Medulla oblongata (tissue), 1 donor: Measurements from ENCODE around the gene HUNK.
A peak's percentile ranks its signal among the peaks of the same experiment; 100 is the strongest.
"Not testable (repeated sequence)": the region's sequence is repeated elsewhere in the genome, so short reads cannot be mapped to it uniquely, and the experiment has no call there.

Source experiments
- DNase-seq: peaks from one replicate; pipeline ENCODE4 v3.0.0-alpha.2; 2015; ENCODE audit errors: extremely low spot score

The HUNK gene

GRCh38 chr21:31872452-31873274 lies at the start of gene HUNK:
TSS of gene HUNK (plus strand) at chr21:31873020. CDS start at chr21:31873675, 655 bp downstream.
- DNase-seq: no peak

GRCh38 chr21:31829736-31830472 lies 42.9 kb upstream of the HUNK start:
- no peak for DNase-seq

GRCh38 chr21:31830701-31831100 lies 42.1 kb upstream of the HUNK start:
- DNase-seq: peak; percentile 11

- no peak for DNase-seq
Measured at GRCh38 chr21:31837041-31837440, 35.8 kb upstream of the HUNK start.

- DNase-seq: peak; percentile 59
Measured at GRCh38 chr21:31837618-31838390, 35.0 kb upstream of the HUNK start.

GRCh38 chr21:31838586-31839355 lies 34.0 kb upstream of the HUNK start:
- DNase-seq: no peak

GRCh38 chr21:31844206-31844605 lies 28.6 kb upstream of the HUNK start:
- DNase-seq: no peak

- no peak for DNase-seq
Measured at GRCh38 chr21:31845151-31845729, 27.6 kb upstream of the HUNK start.

GRCh38 chr21:31846690-31847089 lies 26.1 kb upstream of the HUNK start:
- DNase-seq: no peak

GRCh38 chr21:31847761-31848160 lies 25.1 kb upstream of the HUNK start:
- no peak for DNase-seq

- DNase-seq: no peak
Measured at GRCh38 chr21:31848326-31848985, 24.4 kb upstream of the HUNK start.

- DNase-seq: no peak
Measured at GRCh38 chr21:31850886-31851285, 21.9 kb upstream of the HUNK start.

GRCh38 chr21:31855180-31855579 lies 17.6 kb upstream of the HUNK start:
- no peak for DNase-seq

GRCh38 chr21:31857096-31857495 lies 15.7 kb upstream of the HUNK start:
- no peak for DNase-seq

- not testable (repeated sequence) for DNase-seq
Measured at GRCh38 chr21:31857631-31858030, 15.2 kb upstream of the HUNK start.

GRCh38 chr21:31860851-31861250 lies 12.0 kb upstream of the HUNK start:
- DNase-seq: no peak

GRCh38 chr21:31862078-31862477 lies 10.7 kb upstream of the HUNK start:
- DNase-seq: no peak

GRCh38 chr21:31865429-31865970 lies 7.3 kb upstream of the HUNK start:
- DNase-seq: peak; percentile 24

- peak; percentile 81 for DNase-seq
Measured at GRCh38 chr21:31866077-31866511, 6.7 kb upstream of the HUNK start.

GRCh38 chr21:31869750-31870149 lies 3.1 kb upstream of the HUNK start:
- DNase-seq: no peak
